Left lobe of liver (tissue), 2 donors: Measurements from ENCODE around the gene SEBOX. TPM values are rescaled to one million over a fixed set of nuclear protein-coding genes. Genes with fewer than 3 reads are reported as not detected.
A peak's percentile ranks its signal among the peaks of the same experiment; 100 is the strongest.

Source experiments
- ATAC-seq: fragments of 200-7000 bp; cut with Tn5 transposase; one replicate; pipeline ENCODE4 v1.9.1; 2020; ENCODE audit warnings: mild to moderate bottlenecking, moderate library complexity
- DNase-seq: peaks from one replicate; pipeline ENCODE4 v3.0.0-alpha.2; 2020; ENCODE audit warnings: low spot score
- total RNA-seq: library from RNA; stranded (reverse); gene quantifications from one replicate; pipeline ENCODE4 v1.2.1, GENCODE V29; 2021
- donor health status: DM: no; HTN: no; CAD: no; lungs with moderate emphysema.
- donor health status: DM: no; HTN: yes; CAD: no.

The SEBOX gene
- total RNA-seq, 1 donor from 2014 or later, result not detected

- ATAC-seq (peak; percentile 1), DNase-seq (no peak)
These were observed 4.7 kb upstream of the SEBOX start for GRCh38 chr17:28369684-28370034.

GRCh38 chr17:28368915-28369683 is 4.1 kb upstream of the SEBOX start:
- no peak for DNase-seq
- no peak for ATAC-seq

DNA sequence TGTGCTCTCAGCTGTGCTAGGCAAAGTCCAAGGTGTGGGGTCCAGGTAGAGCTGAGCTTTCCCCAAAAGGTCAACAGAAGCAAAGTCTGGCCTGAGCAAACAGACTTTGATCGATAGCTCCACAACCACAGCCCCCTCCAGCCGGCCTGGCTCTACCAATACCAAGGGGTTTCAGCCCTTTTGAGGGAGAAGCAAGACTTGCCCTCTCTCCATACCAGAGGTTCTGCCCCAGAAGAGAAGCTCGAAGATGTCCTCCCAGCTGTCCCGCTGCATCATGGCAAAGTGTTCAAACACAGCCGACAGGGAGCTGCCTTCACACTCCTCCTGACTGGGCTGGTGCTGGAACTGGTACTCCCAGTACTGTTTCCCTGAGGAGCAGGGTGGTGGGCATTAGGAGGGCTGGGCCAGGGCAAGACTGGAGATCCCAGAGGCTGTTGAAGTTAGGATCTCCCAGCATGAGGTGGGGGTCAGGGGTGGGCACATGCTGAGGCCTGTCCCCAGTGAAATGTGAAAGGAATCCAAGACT is 3.4 kb upstream of the SEBOX start:
- peak; percentile 88 for DNase-seq
- ATAC-seq, result peak; percentile 40

GRCh38 chr17:28367641-28368305 is 2.8 kb upstream of the SEBOX start:
- ATAC-seq (no peak), DNase-seq (peak; percentile 57)

DNA sequence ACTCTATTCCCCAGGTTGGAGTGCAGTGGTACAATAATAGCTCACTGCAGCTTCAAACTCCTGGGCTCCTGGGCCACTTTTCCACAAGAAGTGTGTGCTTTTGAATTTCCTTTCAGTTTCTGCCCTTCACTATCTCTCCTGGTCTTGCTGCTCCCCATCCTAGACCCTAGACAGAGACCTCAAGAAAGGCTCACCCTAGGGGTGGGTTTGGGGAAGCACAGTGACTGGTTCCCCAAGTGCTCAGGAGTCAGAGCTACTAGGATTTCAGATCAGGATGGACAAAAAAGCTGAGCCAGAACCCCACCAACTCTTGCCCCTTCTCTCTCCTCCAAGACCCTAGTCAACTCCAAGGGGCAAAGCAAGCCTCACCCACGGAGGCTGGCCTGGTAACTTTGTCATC is 1.6 kb upstream of the SEBOX start:
- ATAC-seq (no peak), DNase-seq (no peak)

DNA sequence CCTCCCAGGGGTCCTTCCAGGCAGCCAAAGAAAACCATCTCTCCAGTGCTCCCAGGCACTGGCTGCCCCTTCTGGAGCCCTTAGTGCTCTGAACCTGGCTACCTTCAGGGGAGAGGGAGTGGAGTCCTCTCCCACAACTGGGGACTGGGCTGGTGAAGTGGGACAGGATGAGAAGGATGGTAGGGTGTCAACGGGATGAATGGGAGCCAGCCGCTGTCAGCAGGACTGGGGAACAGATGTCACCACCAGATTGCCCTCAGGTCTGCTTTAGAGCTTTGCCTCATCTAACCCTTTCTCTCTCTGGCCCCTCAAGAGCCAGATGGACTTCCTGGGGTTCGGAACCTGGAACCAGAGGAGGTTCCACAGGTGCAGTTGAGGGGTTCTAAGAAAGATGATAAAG is 488 bp upstream of the SEBOX start:
- ATAC-seq (peak; percentile 9), DNase-seq (no peak)

DNA sequence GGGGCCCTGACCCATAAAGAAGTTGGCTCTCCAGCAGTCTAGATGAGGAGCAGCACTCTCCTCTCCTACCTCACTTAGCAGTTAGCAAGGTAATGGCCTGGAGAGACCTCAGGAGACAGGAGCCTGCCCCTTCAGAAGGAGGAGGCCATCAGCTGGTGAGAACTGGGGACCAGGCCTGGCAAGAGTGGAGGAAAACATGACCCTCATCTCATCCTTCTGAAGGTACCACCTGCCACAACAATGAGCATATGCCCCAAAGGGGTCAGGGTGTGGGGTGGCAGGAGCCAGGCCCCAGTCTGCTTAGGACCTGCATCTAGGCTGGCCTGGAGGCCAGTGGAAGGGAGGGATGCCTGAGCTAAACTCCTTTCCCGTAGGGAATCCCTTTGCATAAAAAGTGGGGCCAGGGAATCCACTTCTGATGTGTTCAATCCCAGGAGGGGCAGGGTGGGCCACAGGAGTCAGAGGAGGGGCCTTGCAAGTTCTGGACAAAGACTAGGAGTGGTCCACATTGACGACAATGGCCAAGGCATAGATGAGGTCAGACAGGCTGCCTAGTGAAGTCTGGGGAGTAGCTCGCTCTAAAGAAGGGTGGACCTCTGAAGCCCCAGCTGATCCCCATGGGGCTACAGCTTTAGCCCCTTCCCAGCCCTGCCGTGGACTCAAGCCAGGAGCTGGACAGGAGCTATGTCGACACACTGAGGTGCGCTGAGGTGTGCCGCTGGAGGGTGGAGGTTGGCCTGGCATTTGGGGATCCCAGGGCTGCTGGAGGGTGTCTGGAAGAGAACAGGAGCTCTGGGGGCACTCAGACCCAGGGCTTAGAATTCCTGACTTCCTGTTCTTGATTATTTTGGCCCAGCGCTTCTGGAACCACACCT is 986 bp downstream of the SEBOX start:
- DNase-seq, result no peak
- no peak for ATAC-seq

DNA sequence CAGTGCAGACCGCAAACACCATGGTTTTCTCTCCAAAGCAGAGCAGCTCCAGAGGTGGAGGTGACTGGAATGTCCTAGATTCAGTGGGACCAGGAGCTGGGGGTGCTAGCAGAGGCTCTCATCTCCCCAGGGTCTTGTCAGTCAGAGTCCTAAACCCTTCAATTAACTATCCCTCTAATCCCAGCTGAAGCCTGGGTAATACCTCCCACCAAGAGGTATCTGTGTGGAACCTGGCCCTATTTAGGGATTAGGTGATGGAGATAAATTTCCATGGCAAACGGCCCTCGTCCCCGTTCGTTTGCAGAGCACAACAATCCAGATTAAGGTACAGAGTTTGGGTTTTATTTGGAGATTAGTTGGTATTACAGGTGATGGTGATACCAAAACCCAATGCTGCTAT is 1.8 kb downstream of the SEBOX start:
- ATAC-seq, result no peak
- no peak for DNase-seq

GRCh38 chr17:28357901-28358197 is 7.2 kb downstream of the SEBOX start:
- DNase-seq (no peak), ATAC-seq (no peak)

GRCh38 chr17:28357061-28357900 is 7.7 kb downstream of the SEBOX start, which contains the start of gene POLDIP2:
Gene POLDIP2, minus strand, starts transcription at chr17:28357527. Its CDS starts 79 bp downstream, at chr17:28357448.
- ATAC-seq (peak; percentile 98), DNase-seq (peak; percentile 97)

DNA sequence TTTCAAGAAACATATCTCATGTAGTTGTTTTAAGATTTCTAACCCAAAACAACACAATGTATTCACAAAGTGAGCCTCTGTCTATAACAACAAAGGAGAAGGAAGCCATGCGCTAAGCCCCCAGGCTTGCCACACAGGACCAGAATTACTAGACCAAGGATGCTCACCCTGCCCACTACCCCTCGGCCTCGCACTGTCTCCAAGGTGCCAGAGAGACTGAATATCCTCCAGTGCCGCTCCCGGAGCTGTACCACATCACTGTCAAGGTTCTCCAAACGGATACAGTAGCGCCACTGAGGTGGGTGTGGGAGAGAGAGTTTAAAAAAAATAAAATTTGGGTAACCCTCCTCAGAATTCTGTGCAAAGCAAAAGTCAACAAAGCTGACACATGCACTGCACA is 14.7 kb downstream of the SEBOX start:
- DNase-seq (no peak), ATAC-seq (no peak)

- no peak for DNase-seq
- ATAC-seq, result no peak
These were observed 16.0 kb downstream of the SEBOX start for GRCh38 chr17:28348979-28349378.

DNA sequence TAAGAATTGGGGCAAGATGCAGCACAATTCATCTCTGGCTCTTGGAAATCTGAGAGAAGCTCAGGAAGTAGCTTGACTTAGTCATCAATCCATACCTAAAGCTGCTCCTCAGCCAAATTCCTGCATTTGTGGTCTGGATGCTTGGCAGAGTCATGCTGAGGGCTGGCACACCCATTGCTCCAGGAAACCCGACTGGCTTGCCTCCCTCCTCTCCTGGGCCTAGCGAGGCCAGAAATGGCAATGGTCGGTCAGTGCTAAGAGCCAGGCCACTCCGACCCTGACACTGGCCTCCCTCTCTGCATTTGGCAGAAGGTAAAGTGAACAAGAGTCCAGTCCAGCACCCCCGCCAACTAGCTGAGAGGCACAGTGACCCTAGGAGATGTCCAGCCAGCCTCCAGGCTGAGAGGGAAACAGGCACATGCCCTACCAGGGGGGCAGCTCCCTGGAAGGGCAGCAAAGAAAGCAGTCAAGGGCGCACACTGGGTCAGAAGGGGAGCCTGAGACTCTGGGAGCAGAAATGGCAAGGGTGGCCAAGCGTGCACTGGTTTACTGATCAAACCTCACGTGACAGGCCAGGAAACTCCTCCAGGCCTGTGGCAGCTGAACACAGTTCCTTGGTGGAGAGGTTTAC is 17.6 kb downstream of the SEBOX start:
- DNase-seq, result peak; percentile 87

DNA sequence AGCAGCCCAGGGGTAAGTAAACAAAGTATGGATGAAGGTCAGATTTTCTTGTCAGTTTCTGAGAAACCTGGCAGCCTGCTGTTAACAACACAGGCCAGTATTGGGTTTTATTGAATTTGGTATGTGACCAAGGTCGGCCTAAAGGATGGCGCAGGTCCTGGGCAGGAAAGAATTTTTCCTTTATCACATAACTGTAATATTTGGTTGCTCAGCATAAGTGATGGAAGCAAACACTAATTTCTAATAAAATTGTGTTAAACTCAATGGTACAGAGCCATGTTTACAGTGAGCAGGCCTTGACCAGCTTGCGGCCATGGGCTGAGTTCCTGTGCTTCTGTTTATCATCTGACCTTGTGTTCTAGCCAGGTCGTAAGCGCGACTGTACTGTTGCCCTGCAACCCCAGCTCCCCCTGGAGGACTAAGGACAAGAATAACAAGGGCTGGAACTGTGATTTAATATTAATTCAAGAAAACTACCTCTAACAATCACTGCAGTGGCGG is 18.2 kb downstream of the SEBOX start:
- DNase-seq (peak; percentile 82), ATAC-seq (peak; percentile 74)

More for the DNA sequence above, 17.6 kb downstream of the SEBOX start:
- ATAC-seq, result peak; percentile 66

- ATAC-seq (no peak), DNase-seq (no peak)
These were observed 18.8 kb downstream of the SEBOX start for GRCh38 chr17:28346199-28346580.

DNA sequence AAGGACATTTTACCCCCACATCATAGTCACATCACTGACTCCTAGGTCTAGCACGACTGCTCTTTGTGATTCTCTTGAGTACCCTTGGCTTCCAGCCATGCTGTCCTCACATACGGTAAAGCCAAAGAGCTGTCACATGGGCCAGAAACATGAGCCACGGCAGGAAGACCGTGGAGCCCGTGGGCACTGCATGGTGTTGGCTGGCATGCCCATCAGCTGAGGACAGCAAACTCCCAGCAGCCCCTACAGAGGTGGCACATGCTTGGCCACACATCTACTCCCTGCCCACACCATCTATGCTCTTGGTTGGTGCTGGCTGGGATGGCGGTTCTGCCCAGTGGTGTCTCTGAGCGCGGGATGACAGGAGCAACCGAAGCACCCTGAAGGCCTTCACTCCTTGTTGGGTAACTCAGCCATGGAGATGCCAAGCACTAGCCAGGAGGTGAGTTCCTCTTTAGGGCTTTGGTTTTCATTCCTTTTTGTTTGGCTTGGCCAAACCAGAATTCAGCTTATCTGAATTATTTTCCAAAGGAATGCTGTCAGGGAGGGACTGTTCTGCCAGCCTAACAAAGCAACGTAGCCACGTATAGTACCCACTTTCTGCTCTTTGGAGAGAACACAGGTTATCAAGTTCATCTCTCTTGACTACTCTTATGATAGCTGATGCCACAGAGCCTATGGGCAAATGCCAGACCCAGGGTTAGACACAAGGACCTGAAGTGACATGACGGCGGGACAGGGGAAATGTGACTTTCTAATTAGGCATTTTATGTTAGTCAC is 19.4 kb downstream of the SEBOX start:
- ATAC-seq (peak; percentile 21), DNase-seq (peak; percentile 76)

- no peak for DNase-seq
- no peak for ATAC-seq
These were observed 20.5 kb downstream of the SEBOX start for GRCh38 chr17:28344435-28344901.

DNA sequence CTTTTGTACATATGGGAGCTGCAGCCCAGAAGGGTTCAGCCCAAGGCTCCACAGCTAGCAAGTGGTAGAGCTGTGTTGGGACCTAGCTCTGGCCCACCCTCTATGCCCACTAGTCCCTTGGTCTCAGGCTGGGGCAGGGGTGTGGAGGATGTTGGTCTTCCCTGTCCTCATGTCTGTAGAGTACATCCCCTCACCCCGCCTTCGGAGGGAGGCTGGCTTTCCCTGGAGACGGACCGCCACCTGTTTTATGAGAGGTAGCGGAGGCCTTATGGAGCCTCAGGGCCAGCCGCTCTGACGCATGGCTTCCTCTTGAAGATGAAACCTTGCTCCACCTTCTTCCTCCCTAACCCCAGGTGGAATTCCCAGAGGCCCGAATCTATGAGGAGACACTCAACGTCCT is 21.0 kb downstream of the SEBOX start:
- no peak for ATAC-seq
- DNase-seq, result no peak

DNA sequence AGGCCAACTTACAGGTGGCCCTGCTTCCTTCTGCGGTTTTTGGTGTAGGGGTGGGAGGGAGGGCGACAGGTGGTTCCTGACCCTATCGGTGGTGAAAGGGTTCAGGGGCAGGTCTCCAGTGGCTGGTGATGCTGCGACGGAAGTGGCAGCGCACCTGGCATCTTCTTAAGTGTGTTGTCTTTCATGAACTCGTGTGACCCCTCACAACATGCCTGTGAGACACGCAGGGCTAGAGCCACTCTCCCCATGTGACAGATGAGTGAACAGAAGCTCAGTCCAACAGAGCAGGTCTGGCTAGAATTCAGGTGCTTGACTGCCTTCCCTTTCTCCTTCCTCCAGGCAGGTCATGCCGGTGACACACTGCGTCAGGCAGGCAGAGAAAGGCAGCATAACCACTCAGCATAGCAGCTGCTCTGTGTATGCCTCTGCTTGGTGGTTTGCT is 21.5 kb downstream of the SEBOX start:
- ATAC-seq, result peak; percentile 6
- DNase-seq, result peak; percentile 55
